HFFc6 (cell line): Measurements from ENCODE around the gene FLNB. TPM values are rescaled to one million over a fixed set of nuclear protein-coding genes. Genes with fewer than 3 reads are reported as not detected.

Experiments
- DNase-seq: peaks from one replicate; pipeline ENCODE4 v3.0.0-alpha.2; 2018
- H3K27ac Mint-ChIP-seq: 2 replicates; pipeline ENCODE4 v1.8.0; 2020; ENCODE audit warnings: mild to moderate bottlenecking, mixed read lengths
- H3K27me3 Mint-ChIP-seq: 2 replicates; pipeline ENCODE4 v1.8.0; 2021; ENCODE audit warnings: mild to moderate bottlenecking, moderate library complexity, mixed read lengths; ENCODE audit not compliant: insufficient read depth
- H3K36me3 Mint-ChIP-seq: 2 replicates; pipeline ENCODE4 v1.8.0; 2021; ENCODE audit warnings: low read depth, mixed read lengths
- H3K4me1 Mint-ChIP-seq: 2 replicates; pipeline ENCODE4 v1.8.0; 2020; ENCODE audit warnings: low read depth, mixed read lengths
- H3K4me3 Mint-ChIP-seq: 2 replicates; pipeline ENCODE4 v1.8.0; 2020; ENCODE audit warnings: mild to moderate bottlenecking, moderate library complexity, mixed read lengths
- H3K9me3 Mint-ChIP-seq: 2 replicates; pipeline ENCODE4 v1.8.0; 2020; ENCODE audit warnings: mild to moderate bottlenecking, mixed read lengths
- CTCF ChIP-seq: fragments of 200-600 bp; sonication (generic); IDR thresholded peaks from 2 replicates; pipeline ENCODE4 v1.5.0; 2021; ENCODE audit warnings: antibody characterized with exemption, mild to moderate bottlenecking
- total RNA-seq, 6 experiments: library from RNA; stranded (reverse); fragmentation: NEBNext Ultra II Directional; extraction: Animal tissue kit (Norgen Biotek cat#: 25700); gene quantifications; 2 replicates in 1 of 6; 3 replicates in 5 of 6; pipeline ENCODE4 v1.2.3, GENCODE V29; 2021

Gene FLNB
- total RNA-seq, 6 experiments from 2014 or later: 93.8 to 117 (median 98.7) TPM

- H3K36me3 Mint-ChIP-seq: no peaks in the 10 kb centered on the region; the same call in 1 of the 2 replicates
- 0 out of 2 replicates have a peak, but pooled peaks cover 4% of the 10 kb centered on the region for H3K9me3 Mint-ChIP-seq
- H3K4me1 Mint-ChIP-seq: peaks cover 46% of the 10 kb centered on the region
- H3K27me3 Mint-ChIP-seq: peaks cover 5% of the 10 kb centered on the region
- peak overlapping the region; percentile 65 for H3K4me3 Mint-ChIP-seq
- peak; percentile 76 for DNase-seq
- peak overlapping the region; percentile 87 for H3K27ac Mint-ChIP-seq
- no peak for TF ChIP-seq CTCF
Observed at GRCh38 chr3:58206406-58207011, 198.3 kb downstream of the FLNB start.

GRCh38 chr3:58207954-58208353 lies 199.7 kb downstream of the FLNB start:
- Mint-ChIP-seq H3K27ac (no peak overlapping the region), H3K27me3 (peaks cover 7% of the 10 kb centered on the region), H3K4me1 (peaks cover 46% of the 10 kb centered on the region), H3K4me3 (no peak overlapping the region), H3K36me3 (no peaks in the 10 kb centered on the region; the same call in 1 of the 2 replicates), H3K9me3 (0 out of 2 replicates have a peak, but pooled peaks cover 4% of the 10 kb centered on the region)
- no peak for TF ChIP-seq CTCF
- no peak for DNase-seq

GRCh38 chr3:58209933-58210332 lies 201.7 kb downstream of the FLNB start:
- no peak for TF ChIP-seq CTCF
- no peaks in the 10 kb centered on the region for H3K36me3 Mint-ChIP-seq
- no peak overlapping the region for H3K4me3 Mint-ChIP-seq
- peaks cover 7% of the 10 kb centered on the region for H3K27me3 Mint-ChIP-seq
- H3K9me3 Mint-ChIP-seq: no peaks in the 10 kb centered on the region
- H3K27ac Mint-ChIP-seq: no peak overlapping the region
- no peak for DNase-seq
- H3K4me1 Mint-ChIP-seq: peaks cover 39% of the 10 kb centered on the region

- Mint-ChIP-seq H3K9me3 (no peaks in the 10 kb centered on the region), H3K27ac (no peak within 1 kb of the TSS), H3K27me3 (peaks cover 7% of the 10 kb centered on the region), H3K4me1 (peaks cover 34% of the 10 kb centered on the region), H3K36me3 (no peaks in the 10 kb centered on the region), H3K4me3 (no peak within 1 kb of the TSS)
- DNase-seq: no peak
- no peak for TF ChIP-seq CTCF
Observed at GRCh38 chr3:58210761-58211460, 202.7 kb downstream of the FLNB start, which contains the start of gene DNASE1L3. Gene DNASE1L3, minus strand, starts transcription at chr3:58210972. Its CDS starts 66 bp downstream, at chr3:58210906.

GRCh38 chr3:58214484-58215316 lies 206.5 kb downstream of the FLNB start:
- Mint-ChIP-seq H3K9me3 (no peaks in the 10 kb centered on the region), H3K27ac (no peak overlapping the region), H3K4me1 (peaks cover 20% of the 10 kb centered on the region), H3K27me3 (peaks cover 7% of the 10 kb centered on the region), H3K36me3 (no peaks in the 10 kb centered on the region), H3K4me3 (no peak overlapping the region)
- peak; percentile 10; the same call in 1 of the 2 replicates for TF ChIP-seq CTCF
- no peak for DNase-seq
